ENCODE results near the gene UQCC3.

- TF ChIP-seq PKNOX1 (IDR thresholded peaks at IDR 0.05) (no peak), SUZ12 (IDR thresholded peaks at IDR 0.05) (no peak), LEF1 (IDR thresholded peaks at IDR 0.05; ENCODE audit: borderline replicate concordance) (no peak), FOXK2 (IDR thresholded peaks at IDR 0.05) (no peak), FOXA1 (IDR thresholded peaks at IDR 0.05) (no peak), BHLHE40 (IDR thresholded peaks at IDR 0.05; ENCODE audit: borderline replicate concordance) (no peak), FOXM1 (IDR thresholded peaks at IDR 0.05; ENCODE audit: borderline replicate concordance) (no peak), NFRKB (IDR thresholded peaks at IDR 0.05) (no peak), TARDBP (IDR thresholded peaks at IDR 0.05) (no peak), SP1 (IDR thresholded peaks at IDR 0.05) (no peak), ELF4 (IDR thresholded peaks at IDR 0.05) (no peak)
Measured at GRCh38 chr11:62694455-62695167, 23.1 kb downstream of the UQCC3 start.

Measured in HEK293T (cell line).